Pericardium fibroblast (primary cell): ENCODE data around the gene PPFIA4. TPM values are rescaled to one million over a fixed set of nuclear protein-coding genes. Genes with fewer than 3 reads are reported as not detected.

ENCODE experiments used
- total RNA-seq: library from RNA; depleted of rRNA; stranded (reverse); fragments of >200 nt; gene quantifications from 2 replicates; pipeline ENCODE4 v1.2.3, GENCODE V29; 2015

The PPFIA4 gene
- 2.4 and 5.1 TPM in 2 replicates for total RNA-seq

GRCh38 chr1:203026031-203026665, at the start of gene PPFIA4:
Gene PPFIA4, plus strand, starts transcription at chr1:203026491. Its CDS starts 12,518 bp downstream, at chr1:203039009.

GRCh38 chr1:203006948-203007871, 19.1 kb upstream of the PPFIA4 start, which contains the start of gene TMEM183A:
Gene TMEM183A, plus strand, starts transcription at chr1:203007374. Its CDS starts 92 bp downstream, at chr1:203007466.

GRCh38 chr1:203085528-203086406, 59.5 kb downstream of the PPFIA4 start, which contains the start of gene MYOG:
Gene MYOG, minus strand, starts transcription at chr1:203086012. Its CDS starts 51 bp downstream, at chr1:203085961.

GRCh38 chr1:203127666-203128430, 101.6 kb downstream of the PPFIA4 start, which contains the start of gene ADORA1:
Gene ADORA1, plus strand, starts transcription at chr1:203127726. Its CDS starts 1,116 bp downstream, at chr1:203128842.

Other genes starting within 250 kb of the PPFIA4 start
- 39.1 and 48.3 TPM in 2 replicates for gene KDM5B, start 218.1 kb upstream of the PPFIA4 start, total RNA-seq
- gene PCAT6, start 215.5 kb upstream of the PPFIA4 start, total RNA-seq, result 3.8 TPM in 1 of 2 replicates, not detected in the other
- 6.2 and 7.8 TPM in 2 replicates for gene RABIF, start 137.3 kb upstream of the PPFIA4 start, total RNA-seq
- gene KLHL12, start 99.3 kb upstream of the PPFIA4 start, total RNA-seq, result 14.8 and 21.3 TPM in 2 replicates
- gene ADIPOR1, start 68.2 kb upstream of the PPFIA4 start, total RNA-seq, result 57.0 and 65.2 TPM in 2 replicates
- 26.0 and 37.5 TPM in 2 replicates for gene CYB5R1, start 59.2 kb upstream of the PPFIA4 start, total RNA-seq
- gene TMEM183A, start 19.1 kb upstream of the PPFIA4 start, total RNA-seq, result 50.5 and 60.9 TPM in 2 replicates
- 8.9 TPM in 1 of 2 replicates, not detected in the other for gene MYOG, start 59.5 kb downstream of the PPFIA4 start, total RNA-seq
- gene ADORA1, start 101.2 kb downstream of the PPFIA4 start, total RNA-seq, result 1.5 and 4.1 TPM in 2 replicates
- 0.93 and 12.5 TPM in 2 replicates for gene MYBPH, start 149.3 kb downstream of the PPFIA4 start, total RNA-seq
- gene CHI3L1, start 160.2 kb downstream of the PPFIA4 start, total RNA-seq, result 39.8 and 238 TPM in 2 replicates
- not detected in 2 replicates for gene CHIT1, start 203.2 kb downstream of the PPFIA4 start, total RNA-seq